Activated CD4-positive, alpha-beta T cell treated with anti-CD3 and anti-CD28 coated beads, Interleukin-2, amount 10 ng/mL, durations not matched to agents 24 days and 14 days (primary cell): ENCODE data around the gene CCDC61. TPM values are rescaled to one million over a fixed set of nuclear protein-coding genes. Genes with fewer than 3 reads are reported as not detected.

ENCODE experiments used
- DNase-seq: peaks from one replicate; pipeline ENCODE4 v3.0.0; 2022
- H3K27ac Mint-ChIP-seq: one replicate; pipeline ENCODE4 v1.8.0; 2022; ENCODE audit warnings: mild to moderate bottlenecking, mixed read lengths
- H3K27me3 Mint-ChIP-seq: one replicate; pipeline ENCODE4 v1.8.0; 2022; ENCODE audit warnings: mixed read lengths
- H3K36me3 Mint-ChIP-seq: one replicate; pipeline ENCODE4 v1.8.0; 2022; ENCODE audit warnings: low read depth, mild to moderate bottlenecking, mixed read lengths
- H3K4me1 Mint-ChIP-seq: one replicate; pipeline ENCODE4 v1.8.0; 2021; ENCODE audit warnings: mixed read lengths
- H3K4me3 Mint-ChIP-seq: one replicate; pipeline ENCODE4 v1.8.0; 2022; ENCODE audit warnings: mild to moderate bottlenecking, moderate library complexity, mixed read lengths
- H3K9me3 Mint-ChIP-seq: one replicate; pipeline ENCODE4 v1.8.0; 2021; ENCODE audit warnings: mixed read lengths
- intact Hi-C: fragments of 100-400 bp; cut with micrococcal nuclease; formaldehyde crosslinking; loops from one replicate; pipeline ENCODE4 v1.15.1; 2023
- total RNA-seq: library from RNA; stranded (reverse); gene quantifications from 2 replicates; pipeline ENCODE4 v1.2.3, GENCODE V29; 2022

The CCDC61 gene
- total RNA-seq, 1 donor from 2014 or later: 30.1 TPM

- peaks cover 39% of the 10 kb centered on the region for H3K27me3 Mint-ChIP-seq
- no peak for DNase-seq
- H3K36me3 Mint-ChIP-seq: no peaks in the 10 kb centered on the region
- H3K4me1 Mint-ChIP-seq: no peaks in the 10 kb centered on the region
- no peak overlapping the region for H3K4me3 Mint-ChIP-seq
- peaks cover 11% of the 10 kb centered on the region for H3K9me3 Mint-ChIP-seq
- H3K27ac Mint-ChIP-seq: no peak overlapping the region
- intact Hi-C loops: no loop called here
Measured at GRCh38 chr19:46060012-46060411, 64.7 kb downstream of the CCDC61 start.

- Mint-ChIP-seq H3K27me3 (peaks cover 44% of the 10 kb centered on the region), H3K4me3 (no peak overlapping the region), H3K36me3 (no peaks in the 10 kb centered on the region), H3K9me3 (peaks cover 8% of the 10 kb centered on the region), H3K27ac (no peak overlapping the region), H3K4me1 (no peaks in the 10 kb centered on the region)
- DNase-seq: no peak
- intact Hi-C loops: no loop called here
Measured at GRCh38 chr19:46063201-46063600, 67.9 kb downstream of the CCDC61 start.

GRCh38 chr19:46065486-46066071 is 70.3 kb downstream of the CCDC61 start:
- H3K27me3 Mint-ChIP-seq: peaks cover 53% of the 10 kb centered on the region
- no peaks in the 10 kb centered on the region for H3K4me1 Mint-ChIP-seq
- no peak overlapping the region for H3K4me3 Mint-ChIP-seq
- no peak overlapping the region for H3K27ac Mint-ChIP-seq
- no peaks in the 10 kb centered on the region for H3K36me3 Mint-ChIP-seq
- DNase-seq: no peak
- intact Hi-C loops: no loop called here
- peaks cover 8% of the 10 kb centered on the region for H3K9me3 Mint-ChIP-seq

GRCh38 chr19:46066471-46066870 is 71.2 kb downstream of the CCDC61 start:
- DNase-seq: no peak
- no peak overlapping the region for H3K4me3 Mint-ChIP-seq
- H3K4me1 Mint-ChIP-seq: no peaks in the 10 kb centered on the region
- H3K27ac Mint-ChIP-seq: no peak overlapping the region
- H3K27me3 Mint-ChIP-seq: peaks cover 59% of the 10 kb centered on the region
- H3K9me3 Mint-ChIP-seq: peaks cover 3% of the 10 kb centered on the region
- H3K36me3 Mint-ChIP-seq: no peaks in the 10 kb centered on the region
- intact Hi-C loops: no loop called here

DNA sequence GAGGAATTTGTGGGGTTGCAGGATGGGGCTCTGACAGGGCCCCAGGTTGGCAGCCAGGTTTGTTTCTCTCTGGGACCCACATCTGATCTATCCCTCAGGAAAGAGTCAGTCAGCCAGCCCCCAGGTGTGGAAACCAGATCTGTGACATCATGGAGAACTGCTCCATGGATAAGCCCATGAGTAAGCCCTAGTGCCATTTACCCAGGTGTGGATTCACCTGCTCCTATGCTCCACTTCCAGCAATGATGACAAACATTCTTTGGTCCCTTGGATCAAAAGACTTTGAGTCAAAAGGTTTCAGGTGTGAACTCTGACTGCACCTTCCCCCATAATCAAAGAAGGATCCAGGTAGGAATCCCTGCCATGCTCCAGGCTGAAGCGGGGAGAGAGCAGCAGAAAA is 72.4 kb downstream of the CCDC61 start:
- no peak for DNase-seq
- Mint-ChIP-seq H3K4me1 (no peaks in the 10 kb centered on the region), H3K27me3 (peaks cover 62% of the 10 kb centered on the region), H3K36me3 (no peaks in the 10 kb centered on the region), H3K4me3 (no peak overlapping the region), H3K9me3 (no peaks in the 10 kb centered on the region), H3K27ac (no peak overlapping the region)
- intact Hi-C loops: no loop called here

Other genes starting within 250 kb of the CCDC61 start
- gene SIX5, start 226.2 kb upstream of the CCDC61 start, total RNA-seq: 4.3 and 4.8 TPM in 2 replicates
- 16.9 and 19.7 TPM in 2 replicates for gene DMPK, start 213.0 kb upstream of the CCDC61 start, total RNA-seq
- gene DMWD, start 202.6 kb upstream of the CCDC61 start, total RNA-seq: 49.6 and 50.7 TPM in 2 replicates
- 0.35 and 0.38 TPM in 2 replicates for gene RSPH6A, start 180.2 kb upstream of the CCDC61 start, total RNA-seq
- 124 and 131 TPM in 2 replicates for gene SYMPK, start 132.3 kb upstream of the CCDC61 start, total RNA-seq
- gene FOXA3, start 131.1 kb upstream of the CCDC61 start, total RNA-seq: 0.23 TPM in 1 of 2 replicates, not detected in the other
- gene IRF2BP1, start 109.3 kb upstream of the CCDC61 start, total RNA-seq: 18.5 and 18.9 TPM in 2 replicates
- gene MYPOP, start 92.9 kb upstream of the CCDC61 start, total RNA-seq: 5.5 and 5.9 TPM in 2 replicates
- gene NANOS2, start 80.7 kb upstream of the CCDC61 start, total RNA-seq: not detected in 2 replicates
- gene NOVA2, start 21.6 kb upstream of the CCDC61 start, total RNA-seq: not detected in 2 replicates
- not detected in 2 replicates for gene PGLYRP1, start 27.6 kb downstream of the CCDC61 start, total RNA-seq
- gene IGFL4, start 45.5 kb downstream of the CCDC61 start, total RNA-seq: not detected in 2 replicates
- not detected in 2 replicates for gene IGFL3, start 129.2 kb downstream of the CCDC61 start, total RNA-seq
- gene IGFL2, start 152.8 kb downstream of the CCDC61 start, total RNA-seq: 0.33 and 0.40 TPM in 2 replicates
- gene IGFL1, start 234.3 kb downstream of the CCDC61 start, total RNA-seq: not detected in 2 replicates